ENCODE measurements around the gene TPSG1. TPM values are rescaled to one million over a fixed set of nuclear protein-coding genes. Genes with fewer than 3 reads are reported as not detected.

TPSG1 gene
- total RNA-seq, 2 donors from 2014 or later = 0.21 TPM; not detected in 1

Other genes with a start within 250 kb of the TPSG1 start
- gene SOX8, start 243.5 kb downstream of the TPSG1 start, total RNA-seq = 1 to 10 TPM; 1.3 to 3.0 TPM
- 10 to 100 TPM in 1 of 2 donors, 1 to 10 TPM in 1; 1.3 to 10.7 TPM for gene SSTR5, start 152.5 kb downstream of the TPSG1 start, total RNA-seq
- gene C1QTNF8, start 129.0 kb downstream of the TPSG1 start, total RNA-seq = not detected
- 1 to 10 TPM; 6.0 to 7.1 TPM for gene CACNA1H, start 72.2 kb downstream of the TPSG1 start, total RNA-seq
- gene TPSB2, start 4.9 kb upstream of the TPSG1 start, total RNA-seq = 10 to 100 TPM in 1 of 2 donors, 1 to 10 TPM in 1; 9.3 to 18.9 TPM
- 10 to 100 TPM in 1 of 2 donors, 1 to 10 TPM in 1; 2.1 to 17.3 TPM for gene TPSAB1, start 15.4 kb upstream of the TPSG1 start, total RNA-seq
- under 1 TPM in 1 of 2 donors, not detected in 1; 0.91 TPM for gene TPSD1, start 30.8 kb upstream of the TPSG1 start, total RNA-seq
- 10 to 100 TPM; 74.3 to 80.8 TPM for gene UBE2I, start 84.4 kb upstream of the TPSG1 start, total RNA-seq
- 1 to 10 TPM in 1 of 2 donors, under 1 TPM in 1; 0.99 to 2.7 TPM for gene BAIAP3, start 108.4 kb upstream of the TPSG1 start, total RNA-seq
- gene TSR3, start 126.6 kb upstream of the TPSG1 start, total RNA-seq = 10 to 100 TPM; 44.5 to 59.1 TPM
- 10 to 100 TPM; 44.1 to 44.3 TPM for gene GNPTG, start 126.7 kb upstream of the TPSG1 start, total RNA-seq
- gene UNKL, start 189.4 kb upstream of the TPSG1 start, total RNA-seq = 10 to 100 TPM in 1 of 2 donors, 1 to 10 TPM in 1; 6.4 to 13.6 TPM
- 10 to 100 TPM; 10.0 to 13.0 TPM for gene UQCC4, start 195.5 kb upstream of the TPSG1 start, total RNA-seq
- not detected for gene PERCC1, start 205.8 kb upstream of the TPSG1 start, total RNA-seq
- gene CCDC154, start 219.3 kb upstream of the TPSG1 start, total RNA-seq = 1 to 10 TPM in 1 of 2 donors, under 1 TPM in 1; 0.68 to 1.1 TPM
- 10 to 100 TPM; 43.0 to 49.7 TPM for gene CLCN7, start 249.8 kb upstream of the TPSG1 start, total RNA-seq